SW 1271 (cell line): ENCODE results near the gene BCL11A.

ENCODE experiments used
- DNase-seq, 2 experiments: peaks; one replicate each; lab custom pipeline; 2025; lab: John Stamatoyannopoulos, UW

The BCL11A gene

GRCh38 chr2:60558536-60558935, 5.1 kb upstream of the BCL11A start:
- no peak for DNase-seq

- DNase-seq = no peak
Measured at GRCh38 chr2:60557486-60557864, 4.0 kb upstream of the BCL11A start.

GRCh38 chr2:60556576-60557485, 3.4 kb upstream of the BCL11A start:
- no peak for DNase-seq

- no peak for DNase-seq
Measured at GRCh38 chr2:60556175-60556574, 2.7 kb upstream of the BCL11A start.

GRCh38 chr2:60555783-60556139, 2.3 kb upstream of the BCL11A start:
- no peak for DNase-seq

GRCh38 chr2:60555066-60555782, 1.8 kb upstream of the BCL11A start:
- peak; percentile 7 to 81 for DNase-seq

GRCh38 chr2:60554646-60555065, 1.2 kb upstream of the BCL11A start:
- peak in 1 of 2 experiments; percentile 56 for DNase-seq

- DNase-seq = peak in 1 of 2 experiments; percentile 58
Measured at GRCh38 chr2:60554074-60554645, 706 bp upstream of the BCL11A start.

- peak in 1 of 2 experiments; percentile 32 for DNase-seq
Measured at GRCh38 chr2:60552851-60553494, 481 bp downstream of the BCL11A start.

- peak in 1 of 2 experiments; percentile 32 for DNase-seq
Measured at GRCh38 chr2:60552078-60552850, 1.2 kb downstream of the BCL11A start.

- DNase-seq = no peak
Measured at GRCh38 chr2:60551240-60552077, 2.0 kb downstream of the BCL11A start.

- DNase-seq = no peak
Measured at GRCh38 chr2:60550984-60551239, 2.5 kb downstream of the BCL11A start.

GRCh38 chr2:60550178-60550983, 3.1 kb downstream of the BCL11A start:
- DNase-seq = peak; percentile 29 to 69

- DNase-seq = no peak
Measured at GRCh38 chr2:60549928-60550177, 3.6 kb downstream of the BCL11A start.

GRCh38 chr2:60549238-60549927, 4.1 kb downstream of the BCL11A start:
- DNase-seq = no peak

GRCh38 chr2:60548845-60549237, 4.6 kb downstream of the BCL11A start:
- no peak for DNase-seq

- DNase-seq = no peak
Measured at GRCh38 chr2:60548311-60548710, 5.1 kb downstream of the BCL11A start.

GRCh38 chr2:60547841-60548240, 5.6 kb downstream of the BCL11A start:
- DNase-seq = no peak

GRCh38 chr2:60546756-60547420, 6.6 kb downstream of the BCL11A start:
- no peak for DNase-seq
